Caco-2 (cell line): ENCODE measurements around the gene XG. TPM values are rescaled to one million over a fixed set of nuclear protein-coding genes. Genes with fewer than 3 reads are reported as not detected.
"Not testable (repeated sequence)": the region's sequence is repeated elsewhere in the genome, so short reads cannot be mapped to it uniquely, and the experiment has no call there.

Source experiments
- BruUV-seq: library from RNA; stranded (reverse); fragments of 400-500 nt; replicated peaks from 2 replicates; lab custom pipeline; 2021; lab: Mats Ljungman, UMichigan
- CTCF ChIA-PET: fragments of 300-600 bp; sonication (Branson Sonifier 250); formaldehyde crosslinking; loops from one replicate; lab custom pipeline; 2022; ENCODE audit warnings: antibody characterized with exemption; lab: Charles Lee
- POLR2A ChIA-PET: fragments of 300-600 bp; sonication (Branson Sonifier 250); formaldehyde crosslinking; loops from one replicate; lab custom pipeline; 2022; ENCODE audit warnings: antibody characterized with exemption; lab: Charles Lee
- DNase-seq, 2 experiments: peaks; one replicate each; pipeline versions ENCODE4 v3.0.0 to v3.0.0-alpha.2; 2020 to 2022
- H3K27me3 ChIP-seq: replicated peaks from 2 replicates; pipeline ENCODE4 v1.6.0; 2011; ENCODE audit warnings: low read length; ENCODE audit not compliant: control insufficient read depth, insufficient read depth
- H3K36me3 ChIP-seq: 2 replicates; pipeline ENCODE4 v1.5.1; 2011; ENCODE audit warnings: low read length; ENCODE audit not compliant: control insufficient read depth, insufficient read depth
- H3K4me1 ChIP-seq: fragments of 250-450 bp; sonication (Bioruptor Pico); 2 replicates; pipeline ENCODE4 v1.5.1; 2020; ENCODE audit warnings: mild to moderate bottlenecking
- H3K4me3 ChIP-seq: 2 replicates; pipeline ENCODE4 v1.5.1; 2011; ENCODE audit warnings: low read depth, mild to moderate bottlenecking, control low read depth, low read length
- H3K9me3 ChIP-seq: fragments of 250-450 bp; sonication (Bioruptor Pico); 2 replicates; pipeline ENCODE4 v1.5.1; 2020; ENCODE audit warnings: mild to moderate bottlenecking, moderate library complexity
- H3K27ac Mint-ChIP-seq: one replicate; pipeline ENCODE4 v1.8.0; 2022; ENCODE audit warnings: mixed read lengths; ENCODE audit not compliant: unreplicated experiment
- H3K27me3 Mint-ChIP-seq: one replicate; pipeline ENCODE4 v1.8.0; 2022; ENCODE audit warnings: mixed read lengths; ENCODE audit not compliant: insufficient read depth, unreplicated experiment
- H3K36me3 Mint-ChIP-seq: one replicate; pipeline ENCODE4 v1.8.0; 2022; ENCODE audit warnings: mild to moderate bottlenecking, mixed read lengths; ENCODE audit not compliant: insufficient read depth, unreplicated experiment
- H3K4me1 Mint-ChIP-seq: one replicate; pipeline ENCODE4 v1.8.0; 2022; ENCODE audit warnings: low read depth, mixed read lengths; ENCODE audit not compliant: unreplicated experiment
- H3K4me3 Mint-ChIP-seq: one replicate; pipeline ENCODE4 v1.8.0; 2022; ENCODE audit warnings: mild to moderate bottlenecking, moderate library complexity, mixed read lengths; ENCODE audit not compliant: unreplicated experiment
- H3K9me3 Mint-ChIP-seq: one replicate; pipeline ENCODE4 v1.8.0; 2022; ENCODE audit warnings: mixed read lengths; ENCODE audit not compliant: unreplicated experiment
- CTCF ChIP-seq, 2 experiments: fragments of 200-600 bp in 1 of 2; IDR thresholded peaks; 1 replicate in 1 of 2; 2 replicates in 1 of 2; pipeline versions ENCODE4 v1.5.1 to v1.8.0; 2011 to 2022; ENCODE audit warnings: antibody characterized with exemption in 1 of 2, control low read depth in 1 of 2, inconsistent platforms in 1 of 2, low read depth in 1 of 2, low read length in 1 of 2, mild to moderate bottlenecking in 1 of 2, moderate library complexity in 1 of 2; ENCODE audit not compliant: insufficient read depth in 1 of 2, severe bottlenecking in 1 of 2, unreplicated experiment in 1 of 2
- intact Hi-C: fragments of 100-400 bp; cut with micrococcal nuclease; formaldehyde crosslinking; loops from one replicate; pipeline ENCODE4 v1.10.0; 2022; ENCODE audit not compliant: unreplicated experiment
- total RNA-seq: library from RNA; stranded (reverse); gene quantifications from 2 replicates; pipeline ENCODE4 v1.2.3, GENCODE V29; 2022

The XG gene
- total RNA-seq, 1 experiment from 2014 or later = 1.2 TPM

GRCh38 chrX:2789569-2789968 lies 37.7 kb downstream of the XG start:
- H3K27me3 Mint-ChIP-seq = no peaks in the 10 kb centered on the region
- no peak overlapping the region for H3K27ac Mint-ChIP-seq
- no peaks in the 10 kb centered on the region for H3K9me3 ChIP-seq
- no peaks in the 10 kb centered on the region for H3K27me3 ChIP-seq
- CTCF ChIA-PET = no interaction called here
- no peak overlapping the region for H3K4me3 ChIP-seq
- H3K36me3 ChIP-seq = no peaks in the 10 kb centered on the region
- TF ChIP-seq CTCF (IDR thresholded peaks at IDR 0.05; ENCODE audit: insufficient read depth in 1 of 2, low read depth in 1 of 2, low read length in 1 of 2, severe bottlenecking in 1 of 2, unreplicated experiment in 1 of 2) = no peak
- H3K4me3 Mint-ChIP-seq = no peak overlapping the region
- peaks cover 6% of the 10 kb centered on the region for H3K4me1 Mint-ChIP-seq
- no TSS peak for BruUV-seq
- no peak for DNase-seq
- H3K9me3 Mint-ChIP-seq = no peaks in the 10 kb centered on the region
- H3K4me1 ChIP-seq = no peaks in the 10 kb centered on the region
- POLR2A ChIA-PET = no interaction called here
- H3K36me3 Mint-ChIP-seq = no peaks in the 10 kb centered on the region
- intact Hi-C loops = no loop called here

DNA sequence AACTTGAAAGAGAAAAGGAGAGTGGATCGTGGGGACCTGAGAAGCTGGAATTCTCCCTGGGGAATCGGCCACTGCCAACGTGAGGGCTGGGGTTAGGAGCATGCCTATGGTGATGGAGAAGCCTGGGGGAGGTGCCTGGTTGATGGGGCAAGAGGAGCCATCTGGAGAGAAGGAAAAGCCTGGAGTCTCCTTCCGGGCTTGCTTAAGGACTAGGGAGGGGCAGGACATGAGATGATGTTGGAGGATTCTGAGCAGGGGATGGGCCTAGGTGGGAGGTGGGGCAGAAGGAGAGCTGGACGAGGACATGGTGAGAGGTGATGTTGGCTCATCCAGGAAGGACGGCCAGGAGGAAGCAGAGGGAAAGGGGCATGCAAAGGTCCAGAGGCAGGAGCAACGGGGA lies 41.9 kb downstream of the XG start:
- Histone ChIP-seq H3K27me3 (no peaks in the 10 kb centered on the region), H3K4me3 (no peak overlapping the region), H3K9me3 (no peaks in the 10 kb centered on the region), H3K4me1 (no peaks in the 10 kb centered on the region), H3K36me3 (no peaks in the 10 kb centered on the region)
- no peaks in the 10 kb centered on the region for H3K36me3 Mint-ChIP-seq
- DNase-seq = no peak
- BruUV-seq = no TSS peak
- H3K27ac Mint-ChIP-seq = no peak overlapping the region
- H3K4me1 Mint-ChIP-seq = no peaks in the 10 kb centered on the region
- CTCF ChIA-PET = no interaction called here
- intact Hi-C loops = no loop called here
- no peak for TF ChIP-seq CTCF (IDR thresholded peaks at IDR 0.05; ENCODE audit: insufficient read depth in 1 of 2, low read depth in 1 of 2, low read length in 1 of 2, severe bottlenecking in 1 of 2, unreplicated experiment in 1 of 2)
- H3K9me3 Mint-ChIP-seq = no peaks in the 10 kb centered on the region
- POLR2A ChIA-PET = no interaction called here
- no peak overlapping the region for H3K4me3 Mint-ChIP-seq
- H3K27me3 Mint-ChIP-seq = no peaks in the 10 kb centered on the region

DNA sequence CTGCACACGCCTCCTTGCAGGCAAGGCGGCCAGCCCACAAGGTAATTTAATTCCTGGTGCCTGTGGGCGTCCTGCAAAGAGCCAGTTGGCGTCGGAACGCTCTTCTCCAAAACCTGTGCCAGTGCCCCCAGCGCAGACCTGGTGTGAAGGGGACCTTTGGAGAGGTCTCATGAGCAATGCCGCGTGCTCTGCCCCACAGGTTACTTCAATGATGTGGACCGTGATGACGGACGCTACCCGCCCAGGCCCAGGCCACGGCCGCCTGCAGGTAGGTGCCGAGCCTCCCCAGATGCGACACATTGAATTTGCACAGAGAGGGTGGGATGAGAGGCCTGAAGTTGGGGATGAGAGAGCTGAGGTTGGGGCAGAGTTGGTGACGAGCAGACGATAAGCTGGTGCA lies 42.5 kb downstream of the XG start:
- Mint-ChIP-seq H3K27ac (no peak overlapping the region), H3K4me3 (no peak overlapping the region), H3K9me3 (no peaks in the 10 kb centered on the region), H3K4me1 (no peaks in the 10 kb centered on the region), H3K27me3 (no peaks in the 10 kb centered on the region), H3K36me3 (no peaks in the 10 kb centered on the region)
- CTCF ChIA-PET = no interaction called here
- Histone ChIP-seq H3K9me3 (no peaks in the 10 kb centered on the region), H3K36me3 (no peaks in the 10 kb centered on the region), H3K4me1 (no peaks in the 10 kb centered on the region), H3K27me3 (no peaks in the 10 kb centered on the region), H3K4me3 (no peak overlapping the region)
- no TSS peak for BruUV-seq
- no peak for TF ChIP-seq CTCF (IDR thresholded peaks at IDR 0.05; ENCODE audit: insufficient read depth in 1 of 2, low read depth in 1 of 2, low read length in 1 of 2, severe bottlenecking in 1 of 2, unreplicated experiment in 1 of 2)
- no peak for DNase-seq
- intact Hi-C loops = no loop called here
- POLR2A ChIA-PET = no interaction called here

GRCh38 chrX:2796808-2797207 lies 45.0 kb downstream of the XG start:
- H3K27me3 ChIP-seq, DNase-seq, H3K36me3 ChIP-seq, H3K9me3 Mint-ChIP-seq, intact Hi-C loops, H3K9me3 ChIP-seq, H3K4me1 ChIP-seq, H3K4me1 Mint-ChIP-seq, H3K4me3 ChIP-seq, CTCF ChIA-PET, H3K36me3 Mint-ChIP-seq, H3K27me3 Mint-ChIP-seq, BruUV-seq, H3K27ac Mint-ChIP-seq, H3K4me3 Mint-ChIP-seq, POLR2A ChIA-PET: not testable (repeated sequence)
